GM23338 (cell line): ENCODE data around the gene TMEM62. TPM values are rescaled to one million over a fixed set of nuclear protein-coding genes. Genes with fewer than 3 reads are reported as not detected.
A peak's percentile ranks its signal among the peaks of the same experiment; 100 is the strongest.

Experiments
- ATAC-seq: fragments of 200-7000 bp; cut with Tn5 transposase; 3 replicates; pipeline ENCODE4 v1.9.1; 2020
- DNase-seq: peaks from one replicate; pipeline ENCODE4 v3.0.0-alpha.2; 2015; ENCODE audit warnings: low spot score
- H2AFZ ChIP-seq: fragments of 200-600 bp; sonication (generic); 2 replicates; pipeline ENCODE4 v1.8.0; 2016; ENCODE audit warnings: antibody characterized with exemption, mild to moderate bottlenecking, moderate library complexity
- H3F3A ChIP-seq: fragments of 200-600 bp; sonication (generic); replicated peaks from 2 replicates; pipeline ENCODE4 v1.8.0; 2017; ENCODE audit warnings: antibody characterized with exemption, mixed run types, low read depth
- H3K27ac ChIP-seq: fragments of 200-600 bp; sonication (generic); 2 replicates; pipeline ENCODE4 v1.6.1; 2016; ENCODE audit warnings: low read depth
- H3K27me3 ChIP-seq: fragments of 200-600 bp; sonication (generic); 2 replicates; pipeline ENCODE4 v1.8.0; 2016; ENCODE audit warnings: mild to moderate bottlenecking, mixed run types, moderate library complexity; ENCODE audit not compliant: insufficient read depth
- H3K36me3 ChIP-seq: fragments of 200-600 bp; sonication (generic); 2 replicates; pipeline ENCODE4 v1.8.0; 2016; ENCODE audit warnings: mild to moderate bottlenecking; ENCODE audit not compliant: insufficient read depth
- H3K4me1 ChIP-seq: fragments of 200-600 bp; sonication (generic); 2 replicates; pipeline ENCODE4 v1.8.0; 2016; ENCODE audit warnings: mild to moderate bottlenecking, moderate library complexity; ENCODE audit not compliant: insufficient read depth
- H3K4me2 ChIP-seq: fragments of 200-600 bp; sonication (generic); 2 replicates; pipeline ENCODE4 v1.7.1; 2017; ENCODE audit warnings: mixed run types
- H3K4me3 ChIP-seq: fragments of 200-600 bp; sonication (generic); 2 replicates; pipeline ENCODE4 v1.6.1; 2016; ENCODE audit warnings: mixed run types
- H3K79me2 ChIP-seq: fragments of 200-600 bp; sonication (generic); replicated peaks from 2 replicates; pipeline ENCODE4 v1.8.0; 2017; ENCODE audit warnings: mild to moderate bottlenecking; ENCODE audit not compliant: insufficient read depth
- H3K9me2 ChIP-seq: fragments of 200-600 bp; sonication (generic); 2 replicates; pipeline ENCODE4 v1.8.0; 2017; ENCODE audit not compliant: insufficient read depth
- H4K20me1 ChIP-seq: fragments of 200-600 bp; sonication (generic); replicated peaks from 2 replicates; pipeline ENCODE4 v1.8.0; 2017; ENCODE audit warnings: mild to moderate bottlenecking; ENCODE audit not compliant: insufficient read depth
- H3K27ac Mint-ChIP-seq: 2 replicates; pipeline ENCODE4 v1.8.0; 2020; ENCODE audit warnings: inconsistent platforms, mild to moderate bottlenecking, moderate library complexity, mixed read lengths
- H3K27me3 Mint-ChIP-seq: 3 replicates; pipeline ENCODE4 v1.8.0; 2022; ENCODE audit warnings: low read depth, mild to moderate bottlenecking, moderate library complexity, mixed read lengths, inconsistent platforms; ENCODE audit not compliant: insufficient read depth, poor library complexity
- H3K36me3 Mint-ChIP-seq: 3 replicates; pipeline ENCODE4 v1.8.0; 2021; ENCODE audit warnings: low read depth, mild to moderate bottlenecking, inconsistent platforms, moderate library complexity, mixed read lengths
- H3K4me1 Mint-ChIP-seq: 3 replicates; pipeline ENCODE4 v1.8.0; 2020; ENCODE audit warnings: mild to moderate bottlenecking, inconsistent platforms, mixed read lengths
- H3K4me3 Mint-ChIP-seq: 3 replicates; pipeline ENCODE4 v1.8.0; 2021; ENCODE audit warnings: moderate library complexity, mild to moderate bottlenecking, inconsistent platforms, mixed read lengths
- H3K9me3 Mint-ChIP-seq: 3 replicates; pipeline ENCODE4 v1.8.0; 2020; ENCODE audit warnings: moderate library complexity, mild to moderate bottlenecking, inconsistent platforms, mixed read lengths
- CREB1 ChIP-seq: fragments of 250-450 bp; sonication (Bioruptor Pico); IDR thresholded peaks from 2 replicates; pipeline ENCODE4 v1.5.0; 2020; ENCODE audit warnings: low read depth, mild to moderate bottlenecking, moderate library complexity
- EZH2 ChIP-seq: fragments of 200-600 bp; sonication (generic); IDR thresholded peaks from one replicate; pipeline ENCODE4 v1.8.0; 2017; ENCODE audit warnings: antibody characterized with exemption, mild to moderate bottlenecking, low read depth; ENCODE audit not compliant: unreplicated experiment
- EZH2phosphoT487 ChIP-seq: fragments of 200-600 bp; sonication (generic); IDR thresholded peaks from one replicate; pipeline ENCODE4 v1.8.1; 2018; ENCODE audit warnings: antibody characterized with exemption; ENCODE audit not compliant: unreplicated experiment
- JUNB ChIP-seq: IDR thresholded peaks from one replicate; pipeline ENCODE4 v1.6.1; 2016; ENCODE audit warnings: antibody characterized with exemption; ENCODE audit not compliant: unreplicated experiment
- NANOG ChIP-seq: IDR thresholded peaks from 2 replicates; pipeline ENCODE4 v1.6.1; 2016; ENCODE audit warnings: antibody characterized with exemption, borderline replicate concordance
- POLR2AphosphoS5 ChIP-seq: IDR thresholded peaks from 2 replicates; pipeline ENCODE4 v1.6.1; 2016; ENCODE audit warnings: antibody characterized with exemption, low read depth
- STAT1 ChIP-seq: IDR thresholded peaks from one replicate; pipeline ENCODE4 v1.6.1; 2016; ENCODE audit warnings: antibody characterized with exemption; ENCODE audit not compliant: unreplicated experiment
- ZNF114 ChIP-seq: fragments of 250-450 bp; sonication (Bioruptor Pico); IDR thresholded peaks from 2 replicates; pipeline ENCODE4 v1.5.0; 2020; ENCODE audit warnings: mild to moderate bottlenecking, moderate library complexity
- ZNF331 ChIP-seq: fragments of 250-450 bp; sonication (Bioruptor Pico); IDR thresholded peaks from 2 replicates; pipeline ENCODE4 v1.5.0; 2020; ENCODE audit warnings: low read depth, mild to moderate bottlenecking, moderate library complexity
- polyA plus RNA-seq: library from polyadenylated mRNA; unstranded; fragments of >200 nt; fragmentation: Nextera tagmentation; extraction: Ambion mirVana; gene quantifications from 2 replicates; pipeline ENCODE4 v1.2.1, GENCODE V29; 2016
- total RNA-seq: library from RNA; depleted of rRNA; stranded (reverse); fragments of >200 nt; shearing (Covaris generic); gene quantifications from 2 replicates; pipeline ENCODE4 v1.2.3, GENCODE V29; 2014
- TF ChIP-seq, protein P1 (sequence below): IDR thresholded peaks from 2 replicates; pipeline ENCODE4 v1.6.1; 2016; ENCODE audit warnings: antibody characterized with exemption
- TF ChIP-seq, protein P2 (sequence below): fragments of 250-450 bp; sonication (Bioruptor Pico); IDR thresholded peaks from 2 replicates; pipeline ENCODE4 v1.5.0; 2020; ENCODE audit warnings: mild to moderate bottlenecking, moderate library complexity
- TF ChIP-seq, protein P3 (sequence below): IDR thresholded peaks from one replicate; pipeline ENCODE4 v1.6.1; 2018; ENCODE audit warnings: antibody characterized with exemption; ENCODE audit not compliant: unreplicated experiment
- TF ChIP-seq, protein P4 (sequence below), 2 experiments: fragments of 200-600 bp in 1 of 2; sonication (generic) in 1 of 2; conservative IDR thresholded peaks; 2 replicates each; pipeline versions ENCODE4 v1.5.1 to v1.6.1; 2016 to 2017; ENCODE audit warnings: antibody characterized with exemption in 2 of 2, low read depth in 2 of 2, mild to moderate bottlenecking in 2 of 2, moderate library complexity in 1 of 2

Gene TMEM62
- total and polyA plus RNA-seq, 2 experiments from 2014 or later, result 3.4 to 14.3 TPM

DNA sequence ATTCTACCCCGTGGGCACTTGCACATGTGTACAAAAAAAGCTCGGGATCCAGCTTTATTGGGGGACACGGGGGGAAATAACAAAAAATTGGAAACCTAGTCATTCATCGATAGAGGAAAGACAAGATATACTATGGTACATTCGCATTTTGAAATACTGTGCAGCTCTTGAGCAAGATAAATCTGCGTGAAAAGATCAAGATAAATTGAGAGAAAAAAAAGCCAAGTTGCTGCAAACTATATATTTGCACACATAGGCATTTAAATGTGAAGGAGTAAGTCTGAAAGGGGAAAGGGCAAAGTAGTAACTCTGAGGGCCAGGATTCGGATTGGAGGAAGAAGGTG is 26.9 kb upstream of the TMEM62 start:
- Mint-ChIP-seq H3K27me3 (peaks cover 6% of the 10 kb centered on the region), H3K27ac (peak overlapping the region; percentile 95), H3K36me3 (peaks cover 8% of the 10 kb centered on the region; the same call in 2 of the 3 replicates), H3K4me1 (peaks cover 4% of the 10 kb centered on the region; the same call in 1 of the 3 replicates), H3K9me3 (no peaks in the 10 kb centered on the region), H3K4me3 (peak overlapping the region; percentile 95)
- Histone ChIP-seq H3K4me3 (peak overlapping the region; percentile 89), H3K36me3 (no peaks in the 10 kb centered on the region), H3K27me3 (no peaks in the 10 kb centered on the region), H3K79me2 (peaks cover 42% of the 10 kb centered on the region), H3K4me1 (peaks cover 5% of the 10 kb centered on the region), H3F3A (no peaks in the 10 kb centered on the region), H3K4me2 (peak overlapping the region; percentile 90), H4K20me1 (no peaks in the 10 kb centered on the region; the same call in 1 of the 2 replicates), H3K27ac (no peak overlapping the region), H3K9me2 (no peaks in the 10 kb centered on the region), H2AFZ (peak overlapping the region; percentile 18; the same call in 1 of the 2 replicates)
- TF ChIP-seq CREB1 (CRISPR knock-in tag) (no peak), STAT1 (no peak), JUNB (no peak), EZH2 (no peak), ZNF114 (CRISPR knock-in tag) (no peak), POLR2AphosphoS5 (no peak), NANOG (no peak), ZNF331 (CRISPR knock-in tag) (no peak), EZH2phosphoT487 (no peak)
- TF ChIP-seq, protein P1, sequence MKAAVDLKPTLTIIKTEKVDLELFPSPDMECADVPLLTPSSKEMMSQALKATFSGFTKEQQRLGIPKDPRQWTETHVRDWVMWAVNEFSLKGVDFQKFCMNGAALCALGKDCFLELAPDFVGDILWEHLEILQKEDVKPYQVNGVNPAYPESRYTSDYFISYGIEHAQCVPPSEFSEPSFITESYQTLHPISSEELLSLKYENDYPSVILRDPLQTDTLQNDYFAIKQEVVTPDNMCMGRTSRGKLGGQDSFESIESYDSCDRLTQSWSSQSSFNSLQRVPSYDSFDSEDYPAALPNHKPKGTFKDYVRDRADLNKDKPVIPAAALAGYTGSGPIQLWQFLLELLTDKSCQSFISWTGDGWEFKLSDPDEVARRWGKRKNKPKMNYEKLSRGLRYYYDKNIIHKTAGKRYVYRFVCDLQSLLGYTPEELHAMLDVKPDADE, result no peak
- TF ChIP-seq, protein P2, sequence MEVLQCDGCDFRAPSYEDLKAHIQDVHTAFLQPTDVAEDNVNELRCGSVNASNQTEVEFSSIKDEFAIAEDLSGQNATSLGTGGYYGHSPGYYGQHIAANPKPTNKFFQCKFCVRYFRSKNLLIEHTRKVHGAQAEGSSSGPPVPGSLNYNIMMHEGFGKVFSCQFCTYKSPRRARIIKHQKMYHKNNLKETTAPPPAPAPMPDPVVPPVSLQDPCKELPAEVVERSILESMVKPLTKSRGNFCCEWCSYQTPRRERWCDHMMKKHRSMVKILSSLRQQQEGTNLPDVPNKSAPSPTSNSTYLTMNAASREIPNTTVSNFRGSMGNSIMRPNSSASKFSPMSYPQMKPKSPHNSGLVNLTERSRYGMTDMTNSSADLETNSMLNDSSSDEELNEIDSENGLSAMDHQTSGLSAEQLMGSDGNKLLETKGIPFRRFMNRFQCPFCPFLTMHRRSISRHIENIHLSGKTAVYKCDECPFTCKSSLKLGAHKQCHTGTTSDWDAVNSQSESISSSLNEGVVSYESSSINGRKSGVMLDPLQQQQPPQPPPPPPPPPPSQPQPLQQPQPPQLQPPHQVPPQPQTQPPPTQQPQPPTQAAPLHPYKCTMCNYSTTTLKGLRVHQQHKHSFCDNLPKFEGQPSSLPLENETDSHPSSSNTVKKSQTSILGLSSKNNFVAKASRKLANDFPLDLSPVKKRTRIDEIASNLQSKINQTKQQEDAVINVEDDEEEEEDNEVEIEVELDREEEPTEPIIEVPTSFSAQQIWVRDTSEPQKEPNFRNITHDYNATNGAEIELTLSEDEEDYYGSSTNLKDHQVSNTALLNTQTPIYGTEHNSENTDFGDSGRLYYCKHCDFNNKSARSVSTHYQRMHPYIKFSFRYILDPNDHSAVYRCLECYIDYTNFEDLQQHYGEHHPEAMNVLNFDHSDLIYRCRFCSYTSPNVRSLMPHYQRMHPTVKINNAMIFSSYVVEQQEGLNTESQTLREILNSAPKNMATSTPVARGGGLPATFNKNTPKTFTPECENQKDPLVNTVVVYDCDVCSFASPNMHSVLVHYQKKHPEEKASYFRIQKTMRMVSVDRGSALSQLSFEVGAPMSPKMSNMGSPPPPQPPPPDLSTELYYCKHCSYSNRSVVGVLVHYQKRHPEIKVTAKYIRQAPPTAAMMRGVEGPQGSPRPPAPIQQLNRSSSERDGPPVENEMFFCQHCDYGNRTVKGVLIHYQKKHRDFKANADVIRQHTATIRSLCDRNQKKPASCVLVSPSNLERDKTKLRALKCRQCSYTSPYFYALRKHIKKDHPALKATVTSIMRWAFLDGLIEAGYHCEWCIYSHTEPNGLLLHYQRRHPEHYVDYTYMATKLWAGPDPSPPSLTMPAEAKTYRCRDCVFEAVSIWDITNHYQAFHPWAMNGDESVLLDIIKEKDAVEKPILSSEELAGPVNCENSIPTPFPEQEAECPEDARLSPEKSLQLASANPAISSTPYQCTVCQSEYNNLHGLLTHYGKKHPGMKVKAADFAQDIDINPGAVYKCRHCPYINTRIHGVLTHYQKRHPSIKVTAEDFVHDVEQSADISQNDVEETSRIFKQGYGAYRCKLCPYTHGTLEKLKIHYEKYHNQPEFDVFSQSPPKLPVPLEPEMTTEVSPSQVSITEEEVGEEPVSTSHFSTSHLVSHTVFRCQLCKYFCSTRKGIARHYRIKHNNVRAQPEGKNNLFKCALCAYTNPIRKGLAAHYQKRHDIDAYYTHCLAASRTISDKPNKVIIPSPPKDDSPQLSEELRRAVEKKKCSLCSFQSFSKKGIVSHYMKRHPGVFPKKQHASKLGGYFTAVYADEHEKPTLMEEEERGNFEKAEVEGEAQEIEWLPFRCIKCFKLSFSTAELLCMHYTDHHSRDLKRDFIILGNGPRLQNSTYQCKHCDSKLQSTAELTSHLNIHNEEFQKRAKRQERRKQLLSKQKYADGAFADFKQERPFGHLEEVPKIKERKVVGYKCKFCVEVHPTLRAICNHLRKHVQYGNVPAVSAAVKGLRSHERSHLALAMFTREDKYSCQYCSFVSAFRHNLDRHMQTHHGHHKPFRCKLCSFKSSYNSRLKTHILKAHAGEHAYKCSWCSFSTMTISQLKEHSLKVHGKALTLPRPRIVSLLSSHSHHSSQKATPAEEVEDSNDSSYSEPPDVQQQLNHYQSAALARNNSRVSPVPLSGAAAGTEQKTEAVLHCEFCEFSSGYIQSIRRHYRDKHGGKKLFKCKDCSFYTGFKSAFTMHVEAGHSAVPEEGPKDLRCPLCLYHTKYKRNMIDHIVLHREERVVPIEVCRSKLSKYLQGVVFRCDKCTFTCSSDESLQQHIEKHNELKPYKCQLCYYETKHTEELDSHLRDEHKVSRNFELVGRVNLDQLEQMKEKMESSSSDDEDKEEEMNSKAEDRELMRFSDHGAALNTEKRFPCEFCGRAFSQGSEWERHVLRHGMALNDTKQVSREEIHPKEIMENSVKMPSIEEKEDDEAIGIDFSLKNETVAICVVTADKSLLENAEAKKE, result no peak
- TF ChIP-seq, protein P3, sequence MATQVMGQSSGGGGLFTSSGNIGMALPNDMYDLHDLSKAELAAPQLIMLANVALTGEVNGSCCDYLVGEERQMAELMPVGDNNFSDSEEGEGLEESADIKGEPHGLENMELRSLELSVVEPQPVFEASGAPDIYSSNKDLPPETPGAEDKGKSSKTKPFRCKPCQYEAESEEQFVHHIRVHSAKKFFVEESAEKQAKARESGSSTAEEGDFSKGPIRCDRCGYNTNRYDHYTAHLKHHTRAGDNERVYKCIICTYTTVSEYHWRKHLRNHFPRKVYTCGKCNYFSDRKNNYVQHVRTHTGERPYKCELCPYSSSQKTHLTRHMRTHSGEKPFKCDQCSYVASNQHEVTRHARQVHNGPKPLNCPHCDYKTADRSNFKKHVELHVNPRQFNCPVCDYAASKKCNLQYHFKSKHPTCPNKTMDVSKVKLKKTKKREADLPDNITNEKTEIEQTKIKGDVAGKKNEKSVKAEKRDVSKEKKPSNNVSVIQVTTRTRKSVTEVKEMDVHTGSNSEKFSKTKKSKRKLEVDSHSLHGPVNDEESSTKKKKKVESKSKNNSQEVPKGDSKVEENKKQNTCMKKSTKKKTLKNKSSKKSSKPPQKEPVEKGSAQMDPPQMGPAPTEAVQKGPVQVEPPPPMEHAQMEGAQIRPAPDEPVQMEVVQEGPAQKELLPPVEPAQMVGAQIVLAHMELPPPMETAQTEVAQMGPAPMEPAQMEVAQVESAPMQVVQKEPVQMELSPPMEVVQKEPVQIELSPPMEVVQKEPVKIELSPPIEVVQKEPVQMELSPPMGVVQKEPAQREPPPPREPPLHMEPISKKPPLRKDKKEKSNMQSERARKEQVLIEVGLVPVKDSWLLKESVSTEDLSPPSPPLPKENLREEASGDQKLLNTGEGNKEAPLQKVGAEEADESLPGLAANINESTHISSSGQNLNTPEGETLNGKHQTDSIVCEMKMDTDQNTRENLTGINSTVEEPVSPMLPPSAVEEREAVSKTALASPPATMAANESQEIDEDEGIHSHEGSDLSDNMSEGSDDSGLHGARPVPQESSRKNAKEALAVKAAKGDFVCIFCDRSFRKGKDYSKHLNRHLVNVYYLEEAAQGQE, result no peak
- TF ChIP-seq, protein P4, sequence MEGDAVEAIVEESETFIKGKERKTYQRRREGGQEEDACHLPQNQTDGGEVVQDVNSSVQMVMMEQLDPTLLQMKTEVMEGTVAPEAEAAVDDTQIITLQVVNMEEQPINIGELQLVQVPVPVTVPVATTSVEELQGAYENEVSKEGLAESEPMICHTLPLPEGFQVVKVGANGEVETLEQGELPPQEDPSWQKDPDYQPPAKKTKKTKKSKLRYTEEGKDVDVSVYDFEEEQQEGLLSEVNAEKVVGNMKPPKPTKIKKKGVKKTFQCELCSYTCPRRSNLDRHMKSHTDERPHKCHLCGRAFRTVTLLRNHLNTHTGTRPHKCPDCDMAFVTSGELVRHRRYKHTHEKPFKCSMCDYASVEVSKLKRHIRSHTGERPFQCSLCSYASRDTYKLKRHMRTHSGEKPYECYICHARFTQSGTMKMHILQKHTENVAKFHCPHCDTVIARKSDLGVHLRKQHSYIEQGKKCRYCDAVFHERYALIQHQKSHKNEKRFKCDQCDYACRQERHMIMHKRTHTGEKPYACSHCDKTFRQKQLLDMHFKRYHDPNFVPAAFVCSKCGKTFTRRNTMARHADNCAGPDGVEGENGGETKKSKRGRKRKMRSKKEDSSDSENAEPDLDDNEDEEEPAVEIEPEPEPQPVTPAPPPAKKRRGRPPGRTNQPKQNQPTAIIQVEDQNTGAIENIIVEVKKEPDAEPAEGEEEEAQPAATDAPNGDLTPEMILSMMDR (conservative IDR thresholded peaks at IDR 0.05; ENCODE audit: low read depth in 2 of 2), result no peak
- no peak for ATAC-seq
- DNase-seq, result no peak
